ENCODE results near the gene MYLK. TPM values are rescaled to one million over a fixed set of nuclear protein-coding genes. Genes with fewer than 3 reads are reported as not detected.

MYLK gene
- total and polyA plus RNA-seq, 2 donors (not counting 1 experiment from before 2014, with no cell fraction given) = 0.51 TPM; not detected in 1

DNA sequence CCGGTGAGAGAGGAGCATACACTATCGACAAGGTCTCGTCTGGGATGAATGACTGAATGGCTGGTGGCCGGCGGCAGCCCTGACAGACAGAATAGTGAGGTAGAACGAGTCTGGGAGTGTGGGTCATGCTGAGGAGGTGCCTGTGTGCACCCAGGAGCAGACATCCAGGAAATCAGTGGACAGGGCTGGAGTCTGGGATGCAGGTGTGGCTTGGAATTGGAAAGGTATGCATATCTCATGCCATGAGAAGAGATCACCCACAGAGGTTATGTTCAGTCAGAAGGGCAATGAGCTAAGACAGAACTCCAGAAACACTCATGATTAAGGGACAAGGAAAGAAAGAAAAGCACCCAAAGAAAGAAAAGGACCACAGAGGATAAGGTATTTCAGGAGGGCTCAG, 320.1 kb downstream of the MYLK start:
- H4K20me1 ChIP-seq (ENCODE audit: control insufficient read depth, insufficient read depth, low read length, poor library complexity, severe bottlenecking) = peaks cover 5% of the 10 kb centered on the region
- no peak overlapping the region for H3K27ac Mint-ChIP-seq
- H3K27me3 Mint-ChIP-seq = no peaks in the 10 kb centered on the region

DNA sequence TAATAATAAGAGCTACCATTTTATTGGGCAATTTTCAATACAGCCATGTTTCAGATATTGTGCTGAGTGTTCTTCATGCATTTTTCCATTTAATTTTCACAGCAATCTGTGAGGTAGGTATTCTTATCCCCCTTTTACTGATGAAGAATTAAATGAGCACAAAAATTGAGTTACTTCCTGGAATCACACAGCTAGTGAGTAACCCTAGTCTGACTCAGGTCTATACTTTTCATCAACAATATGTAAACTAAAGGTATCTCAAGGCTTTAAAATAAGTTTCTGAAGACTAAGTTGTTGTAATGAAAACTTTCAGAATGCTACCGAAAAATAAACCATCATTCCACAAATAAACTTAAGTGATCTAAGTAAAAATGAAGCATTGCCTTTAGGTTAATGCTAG, 321.6 kb downstream of the MYLK start:
- Mint-ChIP-seq H3K27ac (no peak overlapping the region), H3K4me1 (no peaks in the 10 kb centered on the region), H3K4me3 (no peak overlapping the region), H3K9me3 (ENCODE audit: insufficient read depth) (no peaks in the 10 kb centered on the region), H3K27me3 (no peaks in the 10 kb centered on the region)
- ATAC-seq (ENCODE audit: low read depth) (no peak), DNase-seq (no peak)
- no peaks in the 10 kb centered on the region for H4K20me1 ChIP-seq (ENCODE audit: control insufficient read depth, insufficient read depth, low read length, poor library complexity, severe bottlenecking)
- H3K9ac ChIP-seq (ENCODE audit: low read length) = no peak overlapping the region
- H3K79me2 ChIP-seq (ENCODE audit: control insufficient read depth, insufficient read depth, low read length) = peaks cover 15% of the 10 kb centered on the region
- ChIA-PET POLR2A (no interaction called here), CTCF (interaction anchor here (1.0 to 5.9 kb wide), 4 partner anchors 10 to 13 kb away, joined by 3 to 42 read pairs (median 17); no protein-coding TSS in a partner anchor)
- no peak overlapping the region for H3K27ac ChIP-seq (ENCODE audit: low read length in 2 of 2)
- intact Hi-C loops (cut with micrococcal nuclease) = no loop called here
- H3K4me1 ChIP-seq (ENCODE audit: control insufficient read depth in 2 of 2, insufficient read depth in 2 of 2, low read length in 2 of 2) = no peaks in the 10 kb centered on the region
- H3K9me3 ChIP-seq (ENCODE audit: control extremely low read depth in 1 of 3, control insufficient read depth in 2 of 3, insufficient read depth in 1 of 3, low read length in 2 of 3) = no peaks in the 10 kb centered on the region
- no peak overlapping the region for H2AFZ ChIP-seq (ENCODE audit: insufficient read depth, low read depth, low read length, poor library complexity, severe bottlenecking)
- peaks cover 0 to 11% of the 10 kb centered on the region in 2 experiments for H3K36me3 ChIP-seq (replicated peaks in 1 of 2; ENCODE audit: control extremely low read depth in 1 of 2, control insufficient read depth in 1 of 2, extremely low read depth in 1 of 2, insufficient read depth in 2 of 2, low read length in 1 of 2)
- H3K4me2 ChIP-seq (replicated peaks; ENCODE audit: low read depth, low read length, poor library complexity, severe bottlenecking) = no peak overlapping the region
- H3K4me3 ChIP-seq (ENCODE audit: control extremely low read depth in 1 of 5, extremely low read depth in 1 of 5, insufficient read depth in 1 of 5, low read depth in 2 of 5, low read length in 4 of 5) = no peak overlapping the region
- no CpG with 5 or more reads among the region's 1 CpG for WGBS (ENCODE audit: insufficient coverage)
- TF ChIP-seq, protein P1, sequence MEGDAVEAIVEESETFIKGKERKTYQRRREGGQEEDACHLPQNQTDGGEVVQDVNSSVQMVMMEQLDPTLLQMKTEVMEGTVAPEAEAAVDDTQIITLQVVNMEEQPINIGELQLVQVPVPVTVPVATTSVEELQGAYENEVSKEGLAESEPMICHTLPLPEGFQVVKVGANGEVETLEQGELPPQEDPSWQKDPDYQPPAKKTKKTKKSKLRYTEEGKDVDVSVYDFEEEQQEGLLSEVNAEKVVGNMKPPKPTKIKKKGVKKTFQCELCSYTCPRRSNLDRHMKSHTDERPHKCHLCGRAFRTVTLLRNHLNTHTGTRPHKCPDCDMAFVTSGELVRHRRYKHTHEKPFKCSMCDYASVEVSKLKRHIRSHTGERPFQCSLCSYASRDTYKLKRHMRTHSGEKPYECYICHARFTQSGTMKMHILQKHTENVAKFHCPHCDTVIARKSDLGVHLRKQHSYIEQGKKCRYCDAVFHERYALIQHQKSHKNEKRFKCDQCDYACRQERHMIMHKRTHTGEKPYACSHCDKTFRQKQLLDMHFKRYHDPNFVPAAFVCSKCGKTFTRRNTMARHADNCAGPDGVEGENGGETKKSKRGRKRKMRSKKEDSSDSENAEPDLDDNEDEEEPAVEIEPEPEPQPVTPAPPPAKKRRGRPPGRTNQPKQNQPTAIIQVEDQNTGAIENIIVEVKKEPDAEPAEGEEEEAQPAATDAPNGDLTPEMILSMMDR (IDR thresholded peaks at IDR 0.05) = no peak
- TF ChIP-seq EZH2 (IDR thresholded peaks at IDR 0.05; ENCODE audit: borderline replicate concordance, insufficient read depth, low read depth, low read length, poor library complexity, severe bottlenecking) = no peak
- no peaks in the 10 kb centered on the region for H3K27me3 ChIP-seq (replicated peaks in 1 of 4; ENCODE audit: control extremely low read depth in 1 of 4, control insufficient read depth in 3 of 4, insufficient read depth in 4 of 4, low read length in 3 of 4)

More for the DNA sequence above, 320.1 kb downstream of the MYLK start:
- CTCF ChIA-PET = interaction anchor here (5.9 kb wide), 1 partner anchor 13 kb away, joined by 42 read pairs; no protein-coding TSS in a partner anchor
- no peaks in the 10 kb centered on the region for H3K27me3 ChIP-seq (replicated peaks in 1 of 4; ENCODE audit: control extremely low read depth in 1 of 4, control insufficient read depth in 3 of 4, insufficient read depth in 4 of 4, low read length in 3 of 4)
- H3K36me3 ChIP-seq (replicated peaks in 1 of 2; ENCODE audit: control extremely low read depth in 1 of 2, control insufficient read depth in 1 of 2, extremely low read depth in 1 of 2, insufficient read depth in 2 of 2, low read length in 1 of 2) = peaks cover 0 to 7% of the 10 kb centered on the region in 2 experiments
- no peaks in the 10 kb centered on the region for H3K4me1 ChIP-seq (ENCODE audit: control insufficient read depth in 2 of 2, insufficient read depth in 2 of 2, low read length in 2 of 2)
- no peak overlapping the region for H3K4me2 ChIP-seq (replicated peaks; ENCODE audit: low read depth, low read length, poor library complexity, severe bottlenecking)
- WGBS (ENCODE audit: insufficient coverage) = 96% methylated on average over 6 of the region's 6 CpGs
- intact Hi-C loops (cut with micrococcal nuclease) = no loop called here
- Mint-ChIP-seq H3K9me3 (ENCODE audit: insufficient read depth) (no peaks in the 10 kb centered on the region), H3K4me3 (no peak overlapping the region), H3K4me1 (no peaks in the 10 kb centered on the region)
- peaks cover 16% of the 10 kb centered on the region for H3K79me2 ChIP-seq (ENCODE audit: control insufficient read depth, insufficient read depth, low read length)
- no peak for DNase-seq
- POLR2A ChIA-PET = no interaction called here
- ATAC-seq (ENCODE audit: low read depth) = no peak
- no peaks in the 10 kb centered on the region for H3K9me3 ChIP-seq (ENCODE audit: control extremely low read depth in 1 of 3, control insufficient read depth in 2 of 3, insufficient read depth in 1 of 3, low read length in 2 of 3)
- no peak overlapping the region for H3K9ac ChIP-seq (ENCODE audit: low read length)
- no peak overlapping the region for H3K27ac ChIP-seq (ENCODE audit: low read length in 2 of 2)
- H2AFZ ChIP-seq (ENCODE audit: insufficient read depth, low read depth, low read length, poor library complexity, severe bottlenecking) = no peak overlapping the region
- no peak for TF ChIP-seq EZH2 (IDR thresholded peaks at IDR 0.05; ENCODE audit: borderline replicate concordance, insufficient read depth, low read depth, low read length, poor library complexity, severe bottlenecking)
- TF ChIP-seq, protein P1 (IDR thresholded peaks at IDR 0.05) = no peak
- no peak overlapping the region for H3K4me3 ChIP-seq (ENCODE audit: control extremely low read depth in 1 of 5, extremely low read depth in 1 of 5, insufficient read depth in 1 of 5, low read depth in 2 of 5, low read length in 4 of 5)

All from B cell (primary cell).